ENCODE data around the gene CYB5R4. TPM values are rescaled to one million over a fixed set of nuclear protein-coding genes. Genes with fewer than 3 reads are reported as not detected.
"Not testable (repeated sequence)": the region's sequence is repeated elsewhere in the genome, so short reads cannot be mapped to it uniquely, and the experiment has no call there.

CYB5R4 gene
- polyA plus RNA-seq, 5 donors, result 10.0 to 15.6 (median 14.1) TPM

- DNase-seq, result not testable (repeated sequence)
Observed at GRCh38 chr6:83907623-83908390, 48.3 kb downstream of the CYB5R4 start.

GRCh38 chr6:83908813-83909212 lies 49.3 kb downstream of the CYB5R4 start:
- DNase-seq, result no peak

DNA sequence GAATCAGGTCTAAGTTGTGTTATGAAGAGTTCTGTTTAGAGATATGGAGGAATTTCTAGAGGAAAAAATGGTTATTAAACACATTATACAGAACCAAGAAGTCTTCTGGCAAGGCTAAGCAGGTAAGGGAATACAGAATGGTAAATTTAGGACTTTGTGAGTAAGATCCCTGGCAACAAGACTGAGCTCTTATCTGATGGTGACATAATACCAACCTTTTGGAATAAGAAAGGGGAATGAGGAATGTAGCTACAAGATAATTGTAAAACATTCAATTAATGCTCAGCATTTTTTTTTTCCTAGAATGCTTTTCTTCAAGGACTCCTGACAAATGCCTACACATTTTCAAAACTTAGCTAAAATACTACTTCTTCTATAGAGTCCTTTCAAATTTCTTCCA lies 51.8 kb downstream of the CYB5R4 start:
- DNase-seq, result no peak

- DNase-seq, result no peak
Observed at GRCh38 chr6:83914953-83915352, 55.5 kb downstream of the CYB5R4 start.

DNA sequence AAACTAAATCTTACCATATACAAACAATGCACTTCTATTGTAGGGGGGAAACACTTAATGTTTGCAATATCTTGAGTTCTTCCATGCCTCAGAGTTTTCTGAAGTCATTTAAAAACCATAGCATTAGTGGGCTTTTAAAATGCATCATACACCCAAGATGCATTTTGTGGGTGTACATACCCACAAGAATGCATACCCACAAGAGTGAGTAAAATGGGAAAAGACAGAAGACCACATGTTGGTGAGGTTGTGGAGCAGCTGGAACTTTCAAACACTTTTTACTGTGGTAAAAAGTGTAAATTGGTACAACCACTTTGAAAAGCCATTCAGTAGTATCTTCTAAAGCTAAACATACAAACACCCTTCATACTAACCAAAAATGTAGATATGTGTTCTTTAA lies 57.5 kb downstream of the CYB5R4 start:
- DNase-seq, result no peak

- no peak for DNase-seq
Observed at GRCh38 chr6:83920017-83920416, 60.5 kb downstream of the CYB5R4 start.

GRCh38 chr6:83921315-83921714 lies 61.8 kb downstream of the CYB5R4 start:
- DNase-seq, result no peak

DNA sequence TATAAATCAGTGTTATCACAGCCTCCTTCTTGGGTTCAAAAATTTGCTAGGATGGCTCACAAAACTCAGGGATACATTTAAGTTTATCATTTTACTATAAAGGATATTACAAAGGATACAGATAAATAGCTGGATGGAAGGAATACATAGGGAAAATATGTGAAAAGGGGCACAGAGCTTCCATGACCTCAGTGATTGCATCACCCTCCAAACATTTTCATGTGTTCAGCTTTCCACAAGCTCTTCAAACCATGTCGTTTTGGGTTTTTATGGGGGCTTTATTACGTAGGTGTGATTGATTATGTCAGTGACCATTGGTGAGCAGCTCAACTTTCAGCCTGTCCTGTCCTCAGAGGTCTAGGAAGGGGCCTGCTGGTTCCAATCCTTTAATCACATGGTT lies 68.0 kb downstream of the CYB5R4 start:
- DNase-seq, result no peak

- DNase-seq, result no peak
Observed at GRCh38 chr6:83928286-83928685, 68.8 kb downstream of the CYB5R4 start.

DNA sequence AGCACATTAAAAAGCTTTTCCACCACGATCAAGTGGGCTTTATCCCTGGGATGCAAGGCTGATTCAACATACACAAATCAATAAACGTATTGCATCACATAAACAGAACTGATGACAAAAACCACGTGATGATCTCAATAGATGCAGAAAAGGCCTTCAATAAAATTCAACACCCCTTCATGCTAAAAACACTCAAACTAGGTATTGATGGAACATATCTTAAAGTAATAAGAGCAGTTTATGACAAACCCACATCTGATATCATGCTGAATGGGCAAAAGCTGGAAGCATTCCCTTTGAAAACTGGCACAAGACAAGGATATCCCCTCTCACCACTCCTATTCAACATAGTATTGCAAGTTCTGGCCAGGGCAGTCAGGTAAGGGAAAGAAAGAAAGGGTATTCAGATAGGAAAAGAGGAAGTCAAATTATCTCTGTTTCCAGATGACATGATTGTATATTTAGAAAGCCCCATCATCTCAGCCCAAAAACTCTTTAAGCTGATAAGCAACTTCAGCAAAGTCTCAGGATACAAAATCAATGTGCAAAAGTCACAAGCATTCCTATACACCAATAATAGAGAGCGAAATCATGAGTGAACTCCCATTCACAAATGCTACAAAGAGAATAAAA lies 86.8 kb downstream of the CYB5R4 start:
- DNase-seq, result not testable (repeated sequence)

DNA sequence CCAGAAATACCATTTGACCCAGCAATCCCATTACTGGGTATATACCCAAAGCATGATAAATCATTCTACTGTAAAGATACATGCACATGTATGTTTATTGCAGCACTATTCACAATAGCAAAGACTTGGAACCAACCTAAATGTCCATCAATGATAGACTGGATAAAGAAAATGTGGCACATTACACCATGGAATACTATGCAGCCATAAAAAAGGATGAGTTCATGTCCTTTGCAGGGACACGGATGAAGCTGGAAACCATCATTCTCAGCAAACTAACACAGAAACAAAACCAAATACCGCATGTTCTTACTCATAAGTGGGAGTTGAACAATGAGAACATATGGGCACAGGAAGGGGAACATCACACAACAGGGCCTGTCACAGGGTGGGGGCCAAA lies 88.5 kb downstream of the CYB5R4 start:
- not testable (repeated sequence) for DNase-seq

DNA sequence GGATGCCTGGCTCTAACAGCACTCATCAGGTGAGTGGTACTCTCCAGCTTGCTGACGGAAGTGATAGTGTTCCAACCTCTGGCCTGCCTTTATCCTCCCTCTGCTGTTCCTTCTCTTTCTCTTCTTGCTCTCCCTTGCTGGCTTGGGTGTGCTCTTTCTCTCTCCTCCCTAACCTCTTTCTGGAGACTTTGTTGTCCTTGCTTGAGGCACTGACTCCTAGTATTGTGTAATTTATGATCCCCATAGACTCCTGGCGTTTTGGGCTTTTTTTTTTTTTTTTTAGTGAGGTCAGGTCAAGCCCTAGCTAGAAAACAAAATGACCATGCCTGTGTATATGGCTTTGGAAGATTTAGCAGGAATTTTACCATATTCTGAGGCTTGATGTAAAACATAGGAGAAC lies 89.4 kb downstream of the CYB5R4 start:
- no peak for DNase-seq

DNA sequence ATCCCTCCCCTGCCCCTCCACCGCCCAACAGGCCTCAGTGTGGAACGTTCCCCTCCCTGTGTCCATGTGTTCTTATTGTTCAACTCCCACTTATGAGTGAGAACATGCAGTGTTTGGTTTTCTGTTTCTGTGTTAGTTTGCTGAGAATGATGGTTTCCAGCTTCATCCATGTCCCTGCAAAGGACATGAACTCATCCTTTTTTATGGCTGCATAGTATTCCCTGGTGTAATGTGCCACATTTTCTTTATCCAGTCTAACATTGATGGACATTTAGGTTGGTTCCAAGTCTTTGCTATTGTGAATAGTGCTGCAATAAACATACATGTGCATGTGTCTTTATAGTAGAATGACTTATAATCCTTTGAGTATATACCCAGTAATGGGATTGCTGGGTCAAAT lies 91.9 kb downstream of the CYB5R4 start:
- DNase-seq, result not testable (repeated sequence)

- DNase-seq, result no peak
Observed at GRCh38 chr6:83952830-83953229, 93.3 kb downstream of the CYB5R4 start.

- DNase-seq, result no peak
Observed at GRCh38 chr6:83954371-83954770, 94.9 kb downstream of the CYB5R4 start.

- no peak for DNase-seq
Observed at GRCh38 chr6:83958241-83958685, 98.8 kb downstream of the CYB5R4 start.

GRCh38 chr6:83960664-83961063 lies 101.2 kb downstream of the CYB5R4 start:
- DNase-seq, result no peak

- no peak for DNase-seq
Observed at GRCh38 chr6:83962582-83962981, 103.1 kb downstream of the CYB5R4 start.

DNA sequence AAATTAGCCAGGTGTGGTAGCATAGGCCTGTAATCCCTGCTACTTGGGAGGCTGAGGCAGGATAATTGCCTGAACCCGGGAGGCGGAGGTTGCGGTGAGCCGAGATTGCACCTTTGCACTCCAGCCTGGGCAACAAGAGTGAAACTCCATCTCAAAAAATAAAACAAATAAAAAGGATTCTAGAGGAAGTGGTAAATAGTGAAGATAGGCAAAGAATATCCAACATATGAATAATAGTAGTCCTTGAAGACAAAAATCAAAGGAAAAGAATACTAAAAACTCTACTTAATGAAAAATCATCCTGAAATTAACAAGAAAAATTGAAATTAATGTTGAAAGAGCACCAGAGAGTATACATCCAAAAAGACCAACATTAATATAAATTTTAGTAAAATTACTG lies 107.0 kb downstream of the CYB5R4 start:
- no peak for DNase-seq

- DNase-seq, result no peak
Observed at GRCh38 chr6:83970582-83970981, 111.1 kb downstream of the CYB5R4 start.

DNA sequence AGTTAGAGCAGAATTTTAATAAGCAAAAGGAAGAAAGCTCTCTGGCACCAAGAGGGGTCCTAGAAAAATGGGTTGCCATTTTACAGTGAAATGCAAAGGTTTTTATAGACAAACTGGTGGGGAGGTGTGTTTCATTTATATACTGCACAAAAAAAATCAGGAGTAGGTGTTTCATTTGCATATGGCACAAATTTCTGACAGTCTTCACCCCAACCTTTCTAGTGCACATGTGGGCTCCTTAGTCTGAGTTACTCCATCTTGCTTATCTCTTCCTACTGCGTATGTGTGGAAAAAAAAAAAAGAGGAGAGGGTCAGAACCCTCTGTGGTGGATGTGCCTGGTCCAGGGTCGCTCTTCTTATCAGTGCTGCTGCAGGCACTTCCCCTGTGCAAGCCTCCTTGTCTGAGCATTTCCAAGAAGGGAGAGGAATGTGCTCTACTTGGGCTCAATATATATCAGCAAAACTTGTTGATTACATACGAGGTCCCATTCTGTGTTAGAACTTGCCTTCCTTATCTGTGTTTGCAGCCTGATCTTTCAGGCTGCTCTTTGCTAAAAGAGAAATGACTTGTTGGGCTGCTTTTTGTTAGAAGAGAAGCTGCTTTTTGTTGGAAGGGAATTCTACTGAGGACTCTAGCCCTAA lies 115.0 kb downstream of the CYB5R4 start:
- DNase-seq, result no peak

GRCh38 chr6:83976037-83976755 lies 116.7 kb downstream of the CYB5R4 start:
- DNase-seq, result no peak
